HG02623 (cell line): Measurements from ENCODE around the gene RTP5.

ENCODE experiments used
- ATAC-seq: cut with Tn5 transposase; IDR thresholded peaks from one replicate; pipeline ENCODE4 v1.9.1; 2021; ENCODE audit warnings: moderate library complexity; ENCODE audit not compliant: unreplicated experiment

RTP5 gene

DNA sequence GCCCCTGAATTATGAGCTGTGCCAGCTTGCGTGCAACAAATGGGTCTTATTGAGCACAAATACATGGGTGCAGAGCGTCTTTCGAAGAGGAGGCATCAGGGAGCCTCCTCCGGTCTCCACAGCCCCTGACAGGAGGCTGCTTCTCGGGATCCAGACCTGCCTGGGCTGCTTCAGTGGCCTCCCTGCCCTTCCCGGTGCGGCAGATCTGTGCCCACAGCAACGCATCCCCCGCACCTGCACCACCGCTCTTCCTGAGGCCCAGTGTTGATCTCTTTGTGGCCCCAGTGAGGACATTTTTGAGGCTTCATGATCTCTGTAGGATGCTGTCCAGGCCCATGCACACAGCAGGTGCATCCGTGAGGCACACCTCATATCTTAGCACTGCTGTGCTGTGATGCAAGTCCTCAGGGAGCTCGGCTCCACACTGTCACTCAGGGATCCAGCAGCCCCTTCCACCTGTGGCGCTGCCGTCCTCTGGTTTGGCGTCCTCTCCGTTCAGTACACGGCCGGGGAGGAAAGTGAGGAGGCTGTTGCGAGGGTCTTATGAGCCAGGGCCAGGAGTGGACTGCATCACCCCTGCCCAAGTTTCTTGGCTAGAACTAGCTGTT is 17.4 kb downstream of the RTP5 start:
- no peak for ATAC-seq

DNA sequence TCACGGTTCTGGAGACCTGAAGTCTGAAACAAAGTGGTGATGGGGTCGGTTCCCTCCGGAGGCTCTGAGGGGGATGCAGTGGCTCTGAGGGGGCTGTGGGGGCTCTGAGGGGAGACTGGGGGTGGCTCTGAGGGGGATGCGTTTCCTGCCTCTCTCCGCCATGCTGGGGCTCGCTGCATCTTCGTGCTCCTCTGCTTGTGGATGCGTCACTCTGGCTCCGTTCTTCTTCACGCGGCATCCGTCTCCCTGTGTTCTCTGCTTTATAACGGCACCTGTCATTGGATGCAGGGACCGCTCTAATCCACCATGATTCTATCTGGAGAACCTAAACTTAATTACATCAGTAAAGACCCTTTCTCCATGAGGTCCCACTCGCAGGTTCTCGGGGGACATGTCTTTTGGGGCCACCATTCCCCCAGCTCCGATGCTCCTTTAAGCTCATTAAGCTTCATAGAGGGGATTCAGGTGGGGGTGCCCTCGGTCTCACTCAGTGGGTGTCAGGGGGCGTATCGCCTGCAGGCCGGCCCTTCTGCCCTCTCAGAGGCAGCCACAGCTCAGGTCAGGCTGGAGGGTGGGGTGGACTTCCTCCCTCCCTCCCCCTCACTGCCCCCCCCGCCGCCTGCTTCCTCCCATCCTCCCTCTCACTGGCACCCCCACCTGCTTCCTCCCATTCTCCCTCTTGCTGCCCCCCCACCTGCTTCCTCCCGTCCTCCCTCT is 18.4 kb downstream of the RTP5 start:
- ATAC-seq: no peak

- ATAC-seq: no peak
Measured at GRCh38 chr2:241888641-241889040, 19.1 kb downstream of the RTP5 start.

DNA sequence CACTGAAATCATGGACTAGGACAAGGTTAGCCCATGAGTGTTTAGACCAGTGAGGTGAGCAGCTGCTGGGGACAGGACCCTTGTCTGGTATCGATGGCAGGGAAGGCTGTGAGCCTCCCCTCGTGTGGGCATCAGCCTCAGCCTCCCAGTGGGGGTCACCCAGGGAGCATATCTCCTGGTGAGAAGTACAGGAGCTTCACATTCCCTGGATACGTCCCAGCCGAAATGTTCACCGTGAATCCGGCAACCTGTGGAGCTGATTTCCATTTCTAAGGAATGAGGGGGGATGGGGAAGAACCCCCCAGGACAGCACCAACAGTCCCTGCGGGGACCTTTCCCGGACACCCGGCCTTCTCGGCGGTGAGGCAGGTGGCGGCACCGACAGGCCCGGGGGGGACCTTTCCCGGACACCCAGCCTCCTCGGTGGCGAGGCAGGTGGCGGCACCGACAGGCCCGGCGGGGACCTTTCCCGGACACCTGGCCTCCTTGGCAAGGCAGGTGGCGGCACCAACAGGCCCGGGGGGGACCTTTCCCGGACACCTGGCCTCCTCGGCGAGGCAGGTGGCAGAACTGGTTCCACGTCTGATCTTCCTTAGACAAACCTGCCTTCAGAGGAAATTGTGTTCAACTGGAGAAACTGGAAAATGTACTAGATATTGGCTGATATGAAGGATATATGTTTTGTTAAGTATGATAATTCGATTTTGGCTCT is 21.2 kb downstream of the RTP5 start:
- no peak for ATAC-seq

GRCh38 chr2:241891315-241891987 is 21.9 kb downstream of the RTP5 start:
- no peak for ATAC-seq

DNA sequence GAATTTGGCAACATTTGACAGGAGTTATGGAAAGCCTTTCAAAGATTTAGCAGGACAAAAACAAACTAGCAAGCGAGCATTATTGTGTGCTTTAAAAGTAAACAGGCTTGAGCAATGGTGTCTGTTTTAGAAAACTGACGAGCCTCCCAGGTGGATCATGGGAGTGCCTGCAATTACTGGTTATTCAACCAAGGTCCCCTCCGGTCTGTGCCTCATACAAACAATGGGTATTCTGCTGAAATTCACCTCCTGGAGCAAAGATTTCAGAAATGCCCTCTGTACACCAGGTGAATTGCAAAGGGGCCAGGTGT is 22.4 kb downstream of the RTP5 start:
- no peak for ATAC-seq

GRCh38 chr2:241892299-241893137 is 23.0 kb downstream of the RTP5 start:
- ATAC-seq: no peak

- no peak for ATAC-seq
Measured at GRCh38 chr2:241893265-241893664, 23.7 kb downstream of the RTP5 start.

DNA sequence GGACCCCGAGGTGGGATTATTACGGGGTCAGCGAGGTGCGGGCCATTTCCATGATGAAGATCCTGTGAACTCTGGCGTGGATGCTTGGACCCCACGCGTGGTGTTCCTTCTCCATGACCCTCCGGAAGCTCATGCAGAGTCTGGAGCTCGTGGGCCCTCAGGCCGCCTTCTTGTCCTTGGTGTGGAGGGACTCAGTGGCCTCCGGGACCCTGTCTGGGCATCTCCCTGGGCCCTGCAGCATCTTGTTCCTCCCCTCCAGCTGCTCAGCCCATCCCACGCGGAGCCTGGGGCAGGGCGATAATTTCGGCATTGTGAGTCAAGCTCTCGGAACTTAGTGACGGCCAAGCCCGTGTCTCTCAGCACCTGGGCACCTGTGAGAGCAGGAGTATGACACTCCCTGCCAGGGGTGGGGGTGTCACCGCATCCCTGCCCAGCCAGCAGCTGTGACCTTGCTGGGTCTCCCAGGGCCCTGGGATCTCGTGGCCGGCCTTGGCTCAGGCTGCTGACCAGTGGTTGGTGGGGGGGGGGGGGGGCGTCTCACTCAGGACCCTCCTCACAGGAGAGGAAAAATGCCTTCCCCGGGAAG is 24.6 kb downstream of the RTP5 start:
- no peak for ATAC-seq

GRCh38 chr2:241894681-241895426 is 25.3 kb downstream of the RTP5 start:
- no peak for ATAC-seq

GRCh38 chr2:241895427-241895711 is 25.8 kb downstream of the RTP5 start:
- no peak for ATAC-seq

DNA sequence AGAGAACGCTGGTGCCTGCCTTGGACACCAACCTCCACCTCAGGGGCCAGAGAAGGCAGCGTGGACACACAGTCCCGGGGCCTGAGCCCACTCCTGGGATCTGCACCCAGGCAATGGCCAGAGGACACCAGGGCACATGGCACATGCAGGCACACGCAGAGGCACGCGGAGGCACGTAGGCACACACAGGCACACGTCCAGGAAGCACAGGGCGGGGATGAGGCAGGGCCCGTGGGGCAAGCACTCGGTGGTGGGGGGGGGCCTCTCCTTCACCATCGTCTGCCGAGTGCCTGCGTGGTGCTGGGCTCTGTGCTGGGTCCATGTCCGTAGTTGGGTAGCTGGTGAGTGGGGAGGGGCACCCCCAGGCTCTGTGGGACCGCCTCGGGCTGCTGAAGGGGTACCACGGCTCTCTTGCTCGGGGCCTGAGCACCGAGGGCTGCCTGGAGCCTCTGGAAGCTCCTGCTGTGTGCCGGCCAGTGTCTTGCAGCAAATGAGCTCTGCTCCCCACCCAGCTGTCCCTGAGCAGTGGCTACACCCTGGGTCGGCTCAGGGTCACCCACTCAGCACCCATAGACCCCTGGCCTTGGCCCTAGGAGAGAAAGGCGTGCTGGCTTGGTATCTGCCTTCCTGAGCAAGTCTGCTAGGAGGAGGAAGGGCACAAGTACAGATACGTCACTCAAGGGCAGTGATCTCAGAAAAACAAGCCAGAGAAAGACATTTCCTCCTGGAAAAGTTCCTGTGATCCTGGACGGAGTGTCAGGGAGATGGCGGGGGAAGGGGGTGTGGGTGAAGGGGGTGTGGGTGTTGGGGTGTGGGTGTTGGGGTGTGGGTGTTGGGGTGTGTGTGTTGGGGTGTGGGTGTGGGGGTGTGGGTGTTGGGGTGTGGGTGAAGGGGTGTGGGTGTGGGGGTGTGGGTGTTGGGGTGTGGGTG is 26.4 kb downstream of the RTP5 start:
- no peak for ATAC-seq

DNA sequence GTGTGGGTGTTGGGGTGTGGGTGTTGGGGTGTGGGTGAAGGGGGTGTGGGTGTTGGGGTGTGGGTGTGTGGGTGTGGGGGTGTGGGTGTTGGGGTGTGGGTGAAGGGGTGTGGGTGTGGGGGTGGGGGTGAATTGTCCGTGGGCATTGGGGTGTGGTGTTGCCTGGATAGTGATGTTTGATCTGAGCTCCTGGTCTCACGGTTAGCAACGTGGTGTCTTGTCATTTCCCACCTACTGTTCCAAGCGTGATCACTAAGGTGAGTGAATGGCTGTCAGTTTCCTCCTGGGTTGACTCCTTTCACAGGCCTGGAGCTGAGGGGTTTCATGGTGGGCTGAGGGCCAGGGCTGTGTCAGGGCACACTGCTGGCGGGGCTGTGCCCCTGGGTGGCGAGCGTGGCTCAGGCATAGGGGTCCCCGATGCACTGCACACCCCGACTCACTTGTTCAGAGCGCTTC is 27.2 kb downstream of the RTP5 start:
- ATAC-seq: no peak

- ATAC-seq: no peak
Measured at GRCh38 chr2:241897231-241897916, 27.8 kb downstream of the RTP5 start.

DNA sequence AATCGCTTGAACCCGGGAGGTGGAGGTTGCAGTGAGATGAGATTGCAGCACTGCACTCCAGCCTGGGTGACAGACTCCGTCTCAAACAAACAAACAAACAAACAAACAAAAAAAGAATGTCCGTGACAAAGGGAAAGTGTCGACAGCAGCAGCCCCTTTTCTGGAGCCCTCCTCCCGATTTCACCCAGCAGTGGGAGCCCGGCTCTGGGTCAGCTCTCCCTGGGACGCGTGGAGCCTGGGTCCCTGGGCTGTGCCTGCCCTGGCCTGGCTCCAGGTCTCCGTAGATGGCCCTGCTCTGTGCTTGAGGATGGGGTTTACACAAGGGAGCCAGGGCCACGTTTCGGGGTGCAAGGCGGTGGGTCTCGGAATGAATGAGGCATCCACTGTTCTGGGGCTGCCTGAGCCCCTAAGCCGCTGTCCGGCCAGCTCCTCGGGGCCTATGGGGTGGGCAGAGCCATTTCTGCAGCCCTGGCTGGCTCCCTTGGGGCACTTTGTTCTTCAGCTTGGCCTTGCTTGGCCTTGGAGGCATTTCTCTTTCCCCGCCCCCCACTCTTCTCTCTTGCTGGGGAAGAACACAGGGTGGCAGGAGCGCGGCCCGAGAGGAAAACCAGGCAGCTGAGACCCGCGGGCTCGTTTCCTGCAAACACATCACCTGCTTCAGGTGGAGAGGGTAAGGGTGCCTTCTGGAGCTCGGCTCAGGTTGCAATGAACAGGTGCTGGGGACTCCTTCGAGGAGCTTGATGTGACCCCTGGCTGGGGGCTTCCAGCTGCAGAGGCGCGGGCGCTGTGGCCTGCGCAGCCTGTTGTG is 29.1 kb downstream of the RTP5 start:
- no peak for ATAC-seq

DNA sequence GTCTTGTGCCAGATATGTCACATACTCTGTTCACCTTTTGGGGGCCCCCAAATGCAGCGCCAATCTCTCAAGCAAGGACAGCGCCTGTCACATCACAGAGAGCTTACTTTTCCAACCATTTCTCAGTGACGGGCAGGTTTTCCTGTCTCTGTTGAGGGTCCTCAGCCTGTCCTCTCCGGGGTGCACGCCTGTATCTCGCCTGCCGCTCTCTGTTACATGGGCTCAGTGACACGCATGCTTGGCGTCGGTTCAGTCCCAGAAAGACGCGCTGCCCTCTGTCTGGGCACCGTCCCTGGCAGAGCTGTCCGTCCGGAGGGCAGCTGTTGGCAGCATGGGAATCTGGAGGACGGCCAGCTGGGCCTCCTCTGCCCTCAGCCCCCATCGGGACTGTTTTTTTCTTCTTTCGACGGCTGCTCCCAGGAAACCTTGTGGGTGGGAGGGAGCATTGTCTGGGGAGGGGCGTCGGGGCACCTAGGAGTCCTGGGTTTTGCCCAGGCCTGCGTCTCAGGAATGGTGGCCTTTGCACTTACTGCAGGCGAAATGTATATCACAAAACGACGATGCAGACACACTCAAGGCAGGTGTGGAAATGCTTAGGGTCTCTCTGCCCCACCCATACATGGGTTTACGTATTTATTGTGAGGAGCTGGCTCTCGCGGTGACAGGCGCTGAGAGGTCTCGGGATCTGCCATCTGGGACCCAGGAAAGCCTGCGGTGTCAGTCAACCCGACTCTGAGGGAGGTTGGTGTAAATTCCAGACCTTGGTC is 30.9 kb downstream of the RTP5 start:
- no peak for ATAC-seq

- ATAC-seq: no peak
Measured at GRCh38 chr2:241901018-241901380, 31.5 kb downstream of the RTP5 start.
